K562 (cell line): ENCODE results near the gene TMEM158. TPM values are rescaled to one million over a fixed set of nuclear protein-coding genes. Genes with fewer than 3 reads are reported as not detected.

ENCODE experiments used
- ATAC-seq: fragments of 200-7000 bp; cut with Tn5 transposase; 3 replicates; pipeline ENCODE4 v1.9.1; 2020; ENCODE audit warnings: moderate library complexity
- BruUV-seq: library from RNA; stranded (reverse); fragments of 400-500 nt; replicated peaks from 2 replicates; lab custom pipeline; 2021; lab: Mats Ljungman, UMichigan
- CTCF ChIA-PET: fragments of 300-600 bp; formaldehyde crosslinking; extraction: SDS; loops from one replicate; lab custom pipeline; 2021; ENCODE audit warnings: low intra/inter-chr PET ratio; lab: Yijun Ruan, JAX
- POLR2A ChIA-PET: fragments of 300-600, 350-650 bp; sonication (Branson Sonifier 250); formaldehyde crosslinking; extraction: SDS; loops from one replicate; lab custom pipeline; 2021; ENCODE audit warnings: antibody characterized with exemption, inconsistent platforms; lab: Yijun Ruan, JAX
- DNase-seq, 4 experiments: peaks; one replicate each; pipeline versions ENCODE4 v3.0.0 to v3.0.0-alpha.2; 2011 to 2018; ENCODE audit warnings: low spot score in 3 of 4, mixed read lengths in 3 of 4; ENCODE audit errors: extremely low read depth in 1 of 4
- FAIRE-seq: peaks from 2 replicates; lab custom pipeline; 2011; peaks lifted over from hg19 to GRCh38; lab: Jason Lieb, UNC
- H2AFZ ChIP-seq: 2 replicates; pipeline ENCODE4 v1.6.0; 2011; ENCODE audit warnings: low read depth, low read length, control low read depth, inconsistent platforms
- H3K27ac ChIP-seq: fragments of 200-600 bp; 3 replicates; pipeline ENCODE4 v1.8.0; 2011; ENCODE audit warnings: low read depth, mild to moderate bottlenecking, control low read depth, inconsistent platforms, low read length, moderate library complexity, mixed read lengths; ENCODE audit errors: extremely low read depth
- H3K27me3 ChIP-seq, 2 experiments: fragments of 300-600 bp in 1 of 2; 2 replicates in 1 of 2; 3 replicates in 1 of 2; pipeline versions ENCODE4 v1.6.0 to v1.8.0; 2011; ENCODE audit warnings: inconsistent platforms in 2 of 2, low read length in 2 of 2, mild to moderate bottlenecking in 1 of 2, mixed read lengths in 1 of 2, moderate library complexity in 1 of 2; ENCODE audit not compliant: control insufficient read depth in 2 of 2, insufficient read depth in 2 of 2
- H3K36me3 ChIP-seq: fragments of 300-600 bp; 3 replicates; pipeline ENCODE4 v1.8.0; 2011; ENCODE audit warnings: mild to moderate bottlenecking, low read length, inconsistent platforms; ENCODE audit not compliant: control insufficient read depth, insufficient read depth
- H3K4me1 ChIP-seq, 2 experiments: fragments of 200-600 bp in 1 of 2; replicated peaks in 1 of 2; 2 replicates in 1 of 2; 3 replicates in 1 of 2; pipeline versions ENCODE4 v1.5.1 to v1.8.0; 2011; ENCODE audit warnings: inconsistent platforms in 2 of 2, low read length in 2 of 2, mild to moderate bottlenecking in 1 of 2, mixed read lengths in 1 of 2, moderate library complexity in 1 of 2; ENCODE audit not compliant: control insufficient read depth in 2 of 2, insufficient read depth in 2 of 2
- H3K4me2 ChIP-seq: 2 replicates; pipeline ENCODE4 v1.6.1; 2011; ENCODE audit warnings: low read length, control low read depth, inconsistent platforms, mixed read lengths; ENCODE audit not compliant: insufficient read depth
- H3K4me3 ChIP-seq: fragments of 200-600 bp; sonication (generic), shearing (Covaris generic); 2 replicates; pipeline ENCODE4 v1.5.1; 2016; ENCODE audit warnings: control low read depth, inconsistent platforms
- H3K79me2 ChIP-seq: fragments of 200-600 bp; 3 replicates; pipeline ENCODE4 v1.8.0; 2011; ENCODE audit warnings: low read length, inconsistent platforms; ENCODE audit not compliant: control insufficient read depth, insufficient read depth
- H3K9ac ChIP-seq, 2 experiments: 2 replicates each; pipeline versions ENCODE4 v1.6.0 to v1.6.1; 2011; ENCODE audit warnings: low read depth in 2 of 2, low read length in 2 of 2, control low read depth in 1 of 2, inconsistent platforms in 1 of 2, mild to moderate bottlenecking in 1 of 2, mixed read lengths in 1 of 2; ENCODE audit not compliant: insufficient read depth in 1 of 2
- H3K9me1 ChIP-seq: one replicate; pipeline ENCODE4 v1.6.0; 2011; ENCODE audit warnings: inconsistent platforms, mild to moderate bottlenecking, low read length, moderate library complexity; ENCODE audit not compliant: control insufficient read depth, insufficient read depth
- H3K9me3 ChIP-seq: replicated peaks from 2 replicates; pipeline ENCODE4 v1.5.1; 2011; ENCODE audit warnings: low read depth, low read length, inconsistent platforms; ENCODE audit not compliant: control insufficient read depth, insufficient read depth
- H4K20me1 ChIP-seq: replicated peaks from 2 replicates; pipeline ENCODE4 v1.6.1; 2011; ENCODE audit warnings: low read length, inconsistent platforms, mixed read lengths; ENCODE audit not compliant: control insufficient read depth, insufficient read depth
- ESRRA ChIP-seq: fragments of 450-650 bp; IDR thresholded peaks from 2 replicates; pipeline ENCODE4 v1.6.1; 2014; ENCODE audit warnings: low read depth, mild to moderate bottlenecking, moderate library complexity, borderline replicate concordance
- EWSR1 ChIP-seq: fragments of 450-650 bp; IDR thresholded peaks from 2 replicates; pipeline ENCODE4 v1.6.1; 2018; ENCODE audit warnings: borderline replicate concordance, mild to moderate bottlenecking, low read depth, moderate library complexity; ENCODE audit not compliant: partially characterized antibody
- RBM14 ChIP-seq: fragments of 200-400 bp; formaldehyde crosslinking; IDR thresholded peaks from 2 replicates; pipeline ENCODE4 v1.6.1; 2018; ENCODE audit warnings: low read depth, mild to moderate bottlenecking, low read length, moderate library complexity, borderline replicate concordance; ENCODE audit not compliant: insufficient read depth
- SMARCA4 ChIP-seq: fragments of 450-650 bp; IDR thresholded peaks from 2 replicates; pipeline ENCODE4 v1.6.1; 2016
- TARDBP ChIP-seq: fragments of 450-650 bp; IDR thresholded peaks from 2 replicates; pipeline ENCODE4 v1.6.1; 2016
- ZNF124 ChIP-seq: sonication (generic); formaldehyde crosslinking; IDR thresholded peaks from 2 replicates; pipeline ENCODE4 v1.8.1; 2022; ENCODE audit warnings: missing genetic modification reagents
- WGBS: fragments of 100-300 bp; shearing (Covaris generic); methylation state at CpG from one replicate; pipeline ENCODE4 v1.1.6; 2016; ENCODE audit warnings: low coverage, mixed read lengths; ENCODE audit not compliant: insufficient coverage; ENCODE audit errors: missing lambda C conversion rate; 5-methylcytosine and 5-hydroxymethylcytosine counted together
- in situ Hi-C: fragments of 300-500 bp; cut with MboI; formaldehyde crosslinking; loops from 4 replicates; pipeline ENCODE4 v1.15.0; 2018; ENCODE audit warnings: inconsistent platforms, mixed read lengths
- intact Hi-C: fragments of 100-400 bp; cut with micrococcal nuclease; formaldehyde crosslinking; loops from 2 replicates; pipeline ENCODE4 v1.14.2; 2022
- polyA plus RNA-seq, 8 experiments: library from polyadenylated mRNA; depleted of rRNA in 4 of 8; stranded (reverse) in 5 of 8; unstranded in 3 of 8; fragments of >200 nt; fragmentation: Nextera tagmentation in 2 of 8; fragmentation: Illumina TruSeq in 1 of 8; extraction: Ambion mirVana in 2 of 8; extraction: Trizol in 1 of 8; gene quantifications; 2 replicates each; pipeline versions ENCODE4 v1.2.1 to v1.2.3, GENCODE V29; 2011 to 2014; ENCODE audit warnings: inconsistent platforms in 1 of 8, missing spikeins in 1 of 8
- total RNA-seq, 7 experiments: library from RNA; depleted of rRNA in 6 of 7; stranded (reverse); fragments of >200 nt in 6 of 7; fragmentation: Illumina TruSeq in 2 of 7; extraction: Trizol in 2 of 7; gene quantifications; 2 replicates each; pipeline versions ENCODE4 v1.2.1 to v1.2.3, GENCODE V29; 2011 to 2021; ENCODE audit warnings: low replicate concordance in 1 of 7
- TF ChIP-seq, protein P1 (sequence below): sonication (generic); formaldehyde crosslinking; IDR thresholded peaks from 2 replicates; pipeline ENCODE4 v1.8.1; 2023; ENCODE audit warnings: mild to moderate bottlenecking, missing genetic modification reagents

TMEM158 gene
- total and polyA plus RNA-seq, 9 of the 15 experiments (the other 6 are each of a cell fraction or from before 2014, with no cell fraction given): 2.2 to 46.5 (median 8.4) TPM

DNA sequence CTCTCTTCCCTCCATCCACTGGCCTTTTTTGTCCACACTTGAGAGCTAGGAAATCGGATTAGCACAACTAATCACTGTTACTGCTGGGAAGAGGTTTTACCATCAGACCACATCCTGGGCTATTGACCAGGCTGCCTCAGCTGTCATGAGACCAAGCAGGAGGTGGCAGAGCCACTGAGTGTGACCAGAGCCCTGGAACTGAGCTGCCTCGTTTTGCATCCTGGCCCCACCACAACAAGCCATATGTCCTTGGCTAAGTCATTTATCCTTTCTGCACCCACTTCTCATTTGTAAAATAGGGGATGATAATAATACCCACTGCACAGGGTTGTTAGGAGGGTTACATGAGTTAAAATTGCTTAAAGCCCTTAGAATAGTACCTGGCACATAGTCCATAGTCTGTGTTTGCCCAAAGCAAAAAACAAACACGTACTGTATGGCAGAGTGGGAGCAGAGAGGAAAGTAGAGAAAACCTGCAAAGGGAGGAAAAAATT lies 34.1 kb downstream of the TMEM158 start:
- no peak for DNase-seq
- POLR2A ChIA-PET: interaction anchor here (0.7 to 1.5 kb wide), 5 partner anchors 9 to 805 kb away, joined by 3 to 5 read pairs (median 3); no protein-coding TSS in a partner anchor
- peaks cover 6% of the 10 kb centered on the region for H3K9me1 ChIP-seq
- no peak overlapping the region; a peak in 1 of 4 replicates for H3K9ac ChIP-seq
- no peak for ATAC-seq
- H4K20me1 ChIP-seq: no peaks in the 10 kb centered on the region
- intact Hi-C loops: no loop called here
- TF ChIP-seq ZNF124 (CRISPR knock-in tag) (no peak), SMARCA4 (no peak), EWSR1 (no peak), ESRRA (no peak), TARDBP (no peak), RBM14 (no peak)
- TF ChIP-seq, protein P1, sequence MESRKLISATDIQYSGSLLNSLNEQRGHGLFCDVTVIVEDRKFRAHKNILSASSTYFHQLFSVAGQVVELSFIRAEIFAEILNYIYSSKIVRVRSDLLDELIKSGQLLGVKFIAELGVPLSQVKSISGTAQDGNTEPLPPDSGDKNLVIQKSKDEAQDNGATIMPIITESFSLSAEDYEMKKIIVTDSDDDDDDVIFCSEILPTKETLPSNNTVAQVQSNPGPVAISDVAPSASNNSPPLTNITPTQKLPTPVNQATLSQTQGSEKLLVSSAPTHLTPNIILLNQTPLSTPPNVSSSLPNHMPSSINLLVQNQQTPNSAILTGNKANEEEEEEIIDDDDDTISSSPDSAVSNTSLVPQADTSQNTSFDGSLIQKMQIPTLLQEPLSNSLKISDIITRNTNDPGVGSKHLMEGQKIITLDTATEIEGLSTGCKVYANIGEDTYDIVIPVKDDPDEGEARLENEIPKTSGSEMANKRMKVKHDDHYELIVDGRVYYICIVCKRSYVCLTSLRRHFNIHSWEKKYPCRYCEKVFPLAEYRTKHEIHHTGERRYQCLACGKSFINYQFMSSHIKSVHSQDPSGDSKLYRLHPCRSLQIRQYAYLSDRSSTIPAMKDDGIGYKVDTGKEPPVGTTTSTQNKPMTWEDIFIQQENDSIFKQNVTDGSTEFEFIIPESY (CRISPR knock-in tag): no peak
- TF ChIP-seq, all 486 proteins: peak for 0
- no peak for FAIRE-seq
- WGBS: 7% methylated on average over 3 of the region's 3 CpGs
- Histone ChIP-seq H3K36me3 (no peaks in the 10 kb centered on the region), H2AFZ (peak overlapping the region; percentile 35), H3K4me1 (no peaks in the 10 kb centered on the region; a peak in 2 of 5 replicates), H3K79me2 (no peaks in the 10 kb centered on the region), H3K27me3 (no peaks in the 10 kb centered on the region), H3K27ac (no peak overlapping the region), H3K4me2 (no peak overlapping the region; the same call in 1 of the 2 replicates), H3K9me3 (no peaks in the 10 kb centered on the region), H3K4me3 (no peak overlapping the region)
- CTCF ChIA-PET: no interaction called here
- no TSS peak for BruUV-seq
- in situ Hi-C loops: no loop called here
